Activated CD8-positive, alpha-beta T cell treated with anti-CD3 and anti-CD28 coated beads for 36 hours (primary cell): ENCODE measurements around the gene ITIH1. TPM values are rescaled to one million over a fixed set of nuclear protein-coding genes. Genes with fewer than 3 reads are reported as not detected.

Experiments
- ATAC-seq: fragments of 200-7000 bp; cut with Tn5 transposase; one replicate; pipeline ENCODE4 v1.10.0; 2021; ENCODE audit warnings: mild to moderate bottlenecking, moderate library complexity
- CTCF ChIA-PET: fragments of 350-600 bp; sonication (Branson Sonifier 250); formaldehyde crosslinking; loops from one replicate; lab custom pipeline; 2021; ENCODE audit warnings: antibody characterized with exemption; lab: Charles Lee
- POLR2A ChIA-PET: fragments of 350-600 bp; sonication (Branson Sonifier 250); formaldehyde crosslinking; loops from one replicate; lab custom pipeline; 2021; ENCODE audit warnings: antibody characterized with exemption; lab: Charles Lee
- DNase-seq: peaks from one replicate; pipeline ENCODE4 v3.0.0-alpha.2; 2020
- H3K27ac Mint-ChIP-seq: one replicate; pipeline ENCODE4 v1.8.0; 2021; ENCODE audit warnings: mild to moderate bottlenecking, mixed read lengths
- H3K27me3 Mint-ChIP-seq: one replicate; pipeline ENCODE4 v1.8.0; 2021; ENCODE audit warnings: mixed read lengths
- H3K36me3 Mint-ChIP-seq: one replicate; pipeline ENCODE4 v1.8.0; 2021; ENCODE audit warnings: low read depth, mixed read lengths
- H3K4me1 Mint-ChIP-seq: one replicate; pipeline ENCODE4 v1.8.0; 2021; ENCODE audit warnings: low read depth, mixed read lengths
- H3K4me3 Mint-ChIP-seq: one replicate; pipeline ENCODE4 v1.8.0; 2021; ENCODE audit warnings: mild to moderate bottlenecking, moderate library complexity, mixed read lengths
- H3K9me3 Mint-ChIP-seq: one replicate; pipeline ENCODE4 v1.8.0; 2021; ENCODE audit warnings: mixed read lengths
- intact Hi-C: fragments of 100-400 bp; cut with micrococcal nuclease; formaldehyde crosslinking; loops from one replicate; pipeline ENCODE4 v1.10.0; 2022
- total RNA-seq, 2 experiments: library from RNA; stranded (reverse); gene quantifications; one replicate each; pipeline ENCODE4 v1.2.3, GENCODE V29; 2021
- TF ChIP-seq, protein P1 (sequence below): fragments of 200-600 bp; IDR thresholded peaks from one replicate; pipeline ENCODE4 v1.8.0; 2022; ENCODE audit warnings: antibody characterized with exemption, mild to moderate bottlenecking

The ITIH1 gene
- total RNA-seq, 2 experiments from 2014 or later, result not detected

DNA sequence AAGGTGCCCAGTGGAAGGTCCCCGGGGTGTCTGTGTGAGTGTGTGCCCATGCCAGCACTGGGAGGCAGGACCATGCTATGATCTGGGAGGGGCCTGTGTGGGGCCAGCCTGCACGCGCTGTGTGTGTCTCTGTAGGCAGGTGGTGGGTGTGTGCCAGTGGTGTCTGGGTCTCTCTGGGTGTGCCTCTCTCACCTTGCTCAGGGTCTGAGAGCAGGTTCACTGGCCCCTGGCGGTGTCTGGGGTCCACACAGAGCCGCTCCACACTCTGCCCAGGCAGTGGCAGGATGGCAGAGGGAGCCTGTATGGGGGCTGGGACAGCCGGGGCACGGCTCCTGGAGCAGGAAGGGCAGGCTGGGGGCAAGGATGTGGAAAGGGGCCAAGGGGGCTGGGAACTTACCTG lies 40.5 kb downstream of the ITIH1 start:
- no peaks in the 10 kb centered on the region for H3K4me1 Mint-ChIP-seq
- DNase-seq (no peak), ATAC-seq (no peak)
- H3K4me3 Mint-ChIP-seq, result no peak overlapping the region
- no peak overlapping the region for H3K27ac Mint-ChIP-seq
- TF ChIP-seq, protein P1, sequence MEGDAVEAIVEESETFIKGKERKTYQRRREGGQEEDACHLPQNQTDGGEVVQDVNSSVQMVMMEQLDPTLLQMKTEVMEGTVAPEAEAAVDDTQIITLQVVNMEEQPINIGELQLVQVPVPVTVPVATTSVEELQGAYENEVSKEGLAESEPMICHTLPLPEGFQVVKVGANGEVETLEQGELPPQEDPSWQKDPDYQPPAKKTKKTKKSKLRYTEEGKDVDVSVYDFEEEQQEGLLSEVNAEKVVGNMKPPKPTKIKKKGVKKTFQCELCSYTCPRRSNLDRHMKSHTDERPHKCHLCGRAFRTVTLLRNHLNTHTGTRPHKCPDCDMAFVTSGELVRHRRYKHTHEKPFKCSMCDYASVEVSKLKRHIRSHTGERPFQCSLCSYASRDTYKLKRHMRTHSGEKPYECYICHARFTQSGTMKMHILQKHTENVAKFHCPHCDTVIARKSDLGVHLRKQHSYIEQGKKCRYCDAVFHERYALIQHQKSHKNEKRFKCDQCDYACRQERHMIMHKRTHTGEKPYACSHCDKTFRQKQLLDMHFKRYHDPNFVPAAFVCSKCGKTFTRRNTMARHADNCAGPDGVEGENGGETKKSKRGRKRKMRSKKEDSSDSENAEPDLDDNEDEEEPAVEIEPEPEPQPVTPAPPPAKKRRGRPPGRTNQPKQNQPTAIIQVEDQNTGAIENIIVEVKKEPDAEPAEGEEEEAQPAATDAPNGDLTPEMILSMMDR, result no peak
- POLR2A ChIA-PET, result no interaction called here
- no peaks in the 10 kb centered on the region for H3K36me3 Mint-ChIP-seq
- intact Hi-C loops, result no loop called here
- H3K9me3 Mint-ChIP-seq, result no peaks in the 10 kb centered on the region
- no peaks in the 10 kb centered on the region for H3K27me3 Mint-ChIP-seq
- CTCF ChIA-PET, result no interaction called here

DNA sequence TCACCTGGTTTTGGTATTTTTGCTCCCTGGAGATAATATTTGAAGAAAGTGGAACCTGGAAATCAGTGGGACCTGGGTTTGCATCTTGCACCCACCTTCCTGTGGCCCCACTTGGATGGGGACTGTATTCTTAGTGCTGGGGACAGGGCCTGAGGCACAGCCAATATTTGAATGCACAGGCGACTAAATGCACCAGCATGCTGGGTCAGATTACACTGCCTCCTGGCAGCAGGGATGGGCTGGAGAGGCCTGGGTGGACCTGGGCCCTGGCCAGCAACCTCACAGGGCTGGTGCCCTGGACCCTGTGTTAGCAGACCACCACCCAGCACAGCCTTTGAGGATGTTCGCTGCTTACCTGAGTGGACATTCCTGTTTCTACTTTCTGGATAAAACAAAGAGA lies 42.5 kb downstream of the ITIH1 start:
- Mint-ChIP-seq H3K27me3 (no peaks in the 10 kb centered on the region), H3K36me3 (no peaks in the 10 kb centered on the region), H3K4me3 (no peak overlapping the region), H3K9me3 (no peaks in the 10 kb centered on the region), H3K4me1 (no peaks in the 10 kb centered on the region), H3K27ac (no peak overlapping the region)
- DNase-seq, result no peak
- intact Hi-C loops, result no loop called here
- ChIA-PET POLR2A (no interaction called here), CTCF (interaction anchor here (0.6 to 3.9 kb wide), 10 partner anchors 18 to 101 kb away, joined by 3 to 17 read pairs (median 3); no protein-coding TSS in a partner anchor)
- no peak for ATAC-seq
- TF ChIP-seq, protein P1, result no peak

- CTCF ChIA-PET, result interaction anchor here (0.6 to 3.9 kb wide), 24 partner anchors 9 to 312 kb away, joined by 3 to 17 read pairs (median 3); partner anchors contain the start of gene ITIH4
- ATAC-seq (peak; percentile 84), DNase-seq (peak; percentile 39)
- POLR2A ChIA-PET, result no interaction called here
- H3K36me3 Mint-ChIP-seq, result no peaks in the 10 kb centered on the region
- no peaks in the 10 kb centered on the region for H3K9me3 Mint-ChIP-seq
- intact Hi-C loops, result no loop called here
- H3K4me3 Mint-ChIP-seq, result no peak overlapping the region
- H3K4me1 Mint-ChIP-seq, result no peaks in the 10 kb centered on the region
- H3K27me3 Mint-ChIP-seq, result no peaks in the 10 kb centered on the region
- TF ChIP-seq, protein P1, result peak; percentile 66
- no peak overlapping the region for H3K27ac Mint-ChIP-seq
These were observed 43.3 kb downstream of the ITIH1 start for GRCh38 chr3:52820736-52821135.

GRCh38 chr3:52822363-52822762 lies 45.0 kb downstream of the ITIH1 start:
- no peak for DNase-seq
- TF ChIP-seq, protein P1, result no peak
- Mint-ChIP-seq H3K4me3 (no peak overlapping the region), H3K36me3 (no peaks in the 10 kb centered on the region), H3K9me3 (no peaks in the 10 kb centered on the region), H3K27me3 (no peaks in the 10 kb centered on the region), H3K4me1 (no peaks in the 10 kb centered on the region), H3K27ac (no peak overlapping the region)
- POLR2A ChIA-PET, result no interaction called here
- ATAC-seq, result no peak
- intact Hi-C loops, result no loop called here
- CTCF ChIA-PET, result interaction anchor here (0.9 to 3.9 kb wide), 6 partner anchors 11 to 102 kb away, joined by 3 to 17 read pairs (median 4); no protein-coding TSS in a partner anchor

- H3K4me3 Mint-ChIP-seq, result no peak overlapping the region
- ChIA-PET POLR2A (no interaction called here), CTCF (interaction anchor here (3.9 kb wide), 1 partner anchor 25 kb away, joined by 17 read pairs; no protein-coding TSS in a partner anchor)
- H3K27ac Mint-ChIP-seq, result no peak overlapping the region
- DNase-seq (no peak), ATAC-seq (no peak)
- no peaks in the 10 kb centered on the region for H3K4me1 Mint-ChIP-seq
- no peaks in the 10 kb centered on the region for H3K27me3 Mint-ChIP-seq
- no peaks in the 10 kb centered on the region for H3K36me3 Mint-ChIP-seq
- intact Hi-C loops, result no loop called here
- TF ChIP-seq, protein P1, result no peak
- no peaks in the 10 kb centered on the region for H3K9me3 Mint-ChIP-seq
These were observed 46.6 kb downstream of the ITIH1 start for GRCh38 chr3:52824037-52824436.
